Activated CD8-positive, alpha-beta T cell treated with anti-CD3 and anti-CD28 coated beads for 36 hours (primary cell): Measurements from ENCODE around the gene HOXA10. TPM values are rescaled to one million over a fixed set of nuclear protein-coding genes. Genes with fewer than 3 reads are reported as not detected.

ENCODE experiments used
- ATAC-seq: fragments of 200-7000 bp; cut with Tn5 transposase; one replicate; pipeline ENCODE4 v1.10.0; 2021; ENCODE audit warnings: mild to moderate bottlenecking, moderate library complexity
- CTCF ChIA-PET: fragments of 350-600 bp; sonication (Branson Sonifier 250); formaldehyde crosslinking; loops from one replicate; lab custom pipeline; 2021; ENCODE audit warnings: antibody characterized with exemption; lab: Charles Lee
- POLR2A ChIA-PET: fragments of 350-600 bp; sonication (Branson Sonifier 250); formaldehyde crosslinking; loops from one replicate; lab custom pipeline; 2021; ENCODE audit warnings: antibody characterized with exemption; lab: Charles Lee
- DNase-seq: peaks from one replicate; pipeline ENCODE4 v3.0.0-alpha.2; 2020
- H3K27ac Mint-ChIP-seq: one replicate; pipeline ENCODE4 v1.8.0; 2021; ENCODE audit warnings: mild to moderate bottlenecking, mixed read lengths
- H3K27me3 Mint-ChIP-seq: one replicate; pipeline ENCODE4 v1.8.0; 2021; ENCODE audit warnings: mixed read lengths
- H3K36me3 Mint-ChIP-seq: one replicate; pipeline ENCODE4 v1.8.0; 2021; ENCODE audit warnings: low read depth, mixed read lengths
- H3K4me1 Mint-ChIP-seq: one replicate; pipeline ENCODE4 v1.8.0; 2021; ENCODE audit warnings: low read depth, mixed read lengths
- H3K4me3 Mint-ChIP-seq: one replicate; pipeline ENCODE4 v1.8.0; 2021; ENCODE audit warnings: mild to moderate bottlenecking, moderate library complexity, mixed read lengths
- H3K9me3 Mint-ChIP-seq: one replicate; pipeline ENCODE4 v1.8.0; 2021; ENCODE audit warnings: mixed read lengths
- CTCF ChIP-seq: fragments of 200-600 bp; IDR thresholded peaks from one replicate; pipeline ENCODE4 v1.8.0; 2022; ENCODE audit warnings: antibody characterized with exemption, mild to moderate bottlenecking
- intact Hi-C: fragments of 100-400 bp; cut with micrococcal nuclease; formaldehyde crosslinking; loops from one replicate; pipeline ENCODE4 v1.10.0; 2022
- total RNA-seq, 2 experiments: library from RNA; stranded (reverse); gene quantifications; one replicate each; pipeline ENCODE4 v1.2.3, GENCODE V29; 2021

The HOXA10 gene
- total RNA-seq, 2 experiments from 2014 or later = not detected

GRCh38 chr7:27143950-27144780, 30.0 kb downstream of the HOXA10 start:
- no peak for TF ChIP-seq CTCF
- DNase-seq (no peak), ATAC-seq (no peak)
- H3K4me3 Mint-ChIP-seq = no peak overlapping the region
- no peaks in the 10 kb centered on the region for H3K36me3 Mint-ChIP-seq
- no peak overlapping the region for H3K27ac Mint-ChIP-seq
- ChIA-PET CTCF (interaction anchor here (1.2 to 2.1 kb wide), 4 partner anchors 13 to 462 kb away, joined by 3 to 6 read pairs (median 4); partner anchors contain the start of gene HOXA4), POLR2A (interaction anchor here (1.1 kb wide), 1 partner anchor 11 kb away, joined by 3 read pairs; no protein-coding TSS in a partner anchor)
- no peaks in the 10 kb centered on the region for H3K9me3 Mint-ChIP-seq
- peaks cover 6% of the 10 kb centered on the region for H3K4me1 Mint-ChIP-seq
- H3K27me3 Mint-ChIP-seq = peaks cover 39% of the 10 kb centered on the region
- intact Hi-C loops = no loop called here

- ATAC-seq = no peak
- peak within 1 kb of the TSS; percentile 17 for H3K4me3 Mint-ChIP-seq
- POLR2A ChIA-PET = interaction anchor here (1.1 kb wide), 1 partner anchor 11 kb away, joined by 3 read pairs; no protein-coding TSS in a partner anchor
- CTCF ChIA-PET = interaction anchor here (1.2 to 2.1 kb wide), 4 partner anchors 12 to 461 kb away, joined by 3 to 6 read pairs (median 4); partner anchors contain the start of gene HOXA4
- no peaks in the 10 kb centered on the region for H3K9me3 Mint-ChIP-seq
- peak; percentile 35 for TF ChIP-seq CTCF
- no peak within 1 kb of the TSS for H3K27ac Mint-ChIP-seq
- H3K27me3 Mint-ChIP-seq = peaks cover 32% of the 10 kb centered on the region
- H3K36me3 Mint-ChIP-seq = no peaks in the 10 kb centered on the region
- intact Hi-C loops = no loop called here
- H3K4me1 Mint-ChIP-seq = peaks cover 3% of the 10 kb centered on the region
- no peak for DNase-seq
Observed at GRCh38 chr7:27143023-27143949, 30.8 kb downstream of the HOXA10 start, which contains the start of gene HOXA5. HOXA5 (minus strand) TSS chr7:27143681; CDS start chr7:27143607, 74 bp downstream.

GRCh38 chr7:27142580-27143022, 31.5 kb downstream of the HOXA10 start:
- CTCF ChIA-PET = interaction anchor here (2.1 kb wide), 1 partner anchor 12 kb away, joined by 5 read pairs; the partner anchor contains the start of gene HOXA4

GRCh38 chr7:27141923-27142579, 32.1 kb downstream of the HOXA10 start:
- CTCF ChIA-PET = interaction anchor here (1.4 to 2.1 kb wide), 3 partner anchors 8 to 11 kb away, joined by 3 to 6 read pairs (median 5); partner anchors contain the start of gene HOXA4
- ATAC-seq (no peak), DNase-seq (no peak)
- intact Hi-C loops = no loop called here
- no peak for TF ChIP-seq CTCF
- no peaks in the 10 kb centered on the region for H3K9me3 Mint-ChIP-seq
- no peaks in the 10 kb centered on the region for H3K4me1 Mint-ChIP-seq
- POLR2A ChIA-PET = no interaction called here
- H3K4me3 Mint-ChIP-seq = no peak overlapping the region
- H3K36me3 Mint-ChIP-seq = no peaks in the 10 kb centered on the region
- peaks cover 32% of the 10 kb centered on the region for H3K27me3 Mint-ChIP-seq
- no peak overlapping the region for H3K27ac Mint-ChIP-seq

More at GRCh38 chr7:27142580-27143022, 31.5 kb downstream of the HOXA10 start:
- Mint-ChIP-seq H3K4me1 (no peaks in the 10 kb centered on the region), H3K36me3 (no peaks in the 10 kb centered on the region), H3K27me3 (peaks cover 33% of the 10 kb centered on the region), H3K4me3 (peak overlapping the region; percentile 17), H3K9me3 (no peaks in the 10 kb centered on the region), H3K27ac (no peak overlapping the region)
- intact Hi-C loops = no loop called here
- POLR2A ChIA-PET = no interaction called here
- no peak for ATAC-seq
- TF ChIP-seq CTCF = no peak
- DNase-seq = no peak
